Spleen (tissue), 11 donors: ENCODE results near the gene ZNF565. TPM values are rescaled to one million over a fixed set of nuclear protein-coding genes. Genes with fewer than 3 reads are reported as not detected.
A peak's percentile ranks its signal among the peaks of the same experiment; 100 is the strongest.

ENCODE experiments used
- DNase-seq: peaks from one replicate; pipeline ENCODE4 v3.0.0-alpha.2; 2020
- H3K27ac ChIP-seq, 8 donors: fragments of 200-600 bp; sonication (generic) in 7 of 8; 1 replicate in 4 of 8; 2 replicates in 4 of 8; pipeline versions ENCODE4 v1.5.0 to v1.8.0; 2016 to 2021; ENCODE audit warnings: inconsistent platforms in 4 of 8, mild to moderate bottlenecking in 4 of 8, moderate library complexity in 1 of 8
- H3K27me3 ChIP-seq, 7 donors: fragments of 200-600 bp; sonication (generic) in 6 of 7; replicated peaks in 1 of 7; 1 replicate in 4 of 7; 2 replicates in 3 of 7; pipeline versions ENCODE4 v1.5.0 to v1.8.0; 2016 to 2021; ENCODE audit warnings: inconsistent platforms in 3 of 7, mild to moderate bottlenecking in 1 of 7
- H3K36me3 ChIP-seq, 6 donors: fragments of 200-600 bp; sonication (generic) in 5 of 6; 1 replicate in 4 of 6; 2 replicates in 2 of 6; pipeline versions ENCODE4 v1.5.0 to v1.8.0; 2016 to 2021; ENCODE audit warnings: inconsistent platforms in 2 of 6
- H3K4me1 ChIP-seq, 6 donors: fragments of 200-600 bp; sonication (generic) in 5 of 6; 1 replicate in 3 of 6; 2 replicates in 3 of 6; pipeline versions ENCODE4 v1.5.0 to v1.8.0; 2016 to 2021; ENCODE audit warnings: inconsistent platforms in 3 of 6
- H3K4me3 ChIP-seq, 8 donors: fragments of 200-600 bp; sonication (generic) in 7 of 8; 1 replicate in 4 of 8; 2 replicates in 4 of 8; pipeline versions ENCODE4 v1.5.0 to v1.8.0; 2016 to 2021; ENCODE audit warnings: inconsistent platforms in 4 of 8, mild to moderate bottlenecking in 4 of 8, moderate library complexity in 2 of 8
- H3K9me3 ChIP-seq, 8 donors: fragments of 200-600 bp; sonication (generic) in 7 of 8; 1 replicate in 4 of 8; 2 replicates in 4 of 8; pipeline versions ENCODE4 v1.5.0 to v1.8.0; 2016 to 2021; ENCODE audit warnings: inconsistent platforms in 4 of 8
- POLR2A ChIP-seq, 3 donors: fragments of 450-650 bp; IDR thresholded peaks; one replicate each; pipeline ENCODE4 v1.5.1; 2017; ENCODE audit warnings: antibody characterized with exemption in 3 of 3, mild to moderate bottlenecking in 1 of 3
- POLR2AphosphoS5 ChIP-seq, 3 donors: sonication (generic); formaldehyde crosslinking; IDR thresholded peaks; one replicate each; pipeline ENCODE4 v1.5.1; 2017; ENCODE audit warnings: antibody characterized with exemption in 3 of 3
- WGBS, 5 donors: extraction: QIAGEN DNeasy Blood & Tissue Kit in 3 of 5; methylation state at CpG; one replicate each; pipeline versions ENCODE4 v1.1.5 to v1.1.7; 2013 to 2018; 5-methylcytosine and 5-hydroxymethylcytosine counted together
- intact Hi-C: fragments of 100-400 bp; cut with DNase I; formaldehyde crosslinking; loops from one replicate; pipeline ENCODE4 v1.15.0; 2023; ENCODE audit warnings: low total_unique reads
- polyA plus RNA-seq, 3 donors: library from polyadenylated mRNA; stranded (reverse); fragments of 200-250 nt; gene quantifications; one replicate each; pipeline ENCODE4 v1.2.1, GENCODE V29; 2013
- total RNA-seq, 7 donors: library from RNA; depleted of rRNA in 3 of 7; stranded (reverse); fragments of >200 nt in 3 of 7; fragmentation: NEBNext Ultra II Directional in 4 of 7; extraction: Animal tissue kit (Norgen Biotek cat#: 25700) in 4 of 7; gene quantifications; one replicate each; pipeline versions ENCODE4 v1.1.0 to v1.2.1, GENCODE V29; 2016 to 2021
- TF ChIP-seq, protein P1 (sequence below), 11 experiments: fragments of 200-600 bp in 7 of 11; fragments of 450-650 bp in 4 of 11; sonication (generic) in 4 of 11; IDR thresholded peaks in 8 of 11; conservative IDR thresholded peaks in 3 of 11; 1 replicate in 7 of 11; 2 replicates in 4 of 11; pipeline versions ENCODE4 v1.4.0 to v1.8.0; 2016 to 2021; ENCODE audit warnings: antibody characterized with exemption in 11 of 11, inconsistent platforms in 4 of 11, mild to moderate bottlenecking in 1 of 11
- donor health status: healthy with polysubstance abuse.
- donor health status: DM: no; HTN: no; CAD: no; lungs with moderate emphysema.
- donor health status: DM: no; HTN: no; CAD: no.
- donor health status: Bipolar disorder and iron deficiency.
- donor health status: healthy.
- donor health status: DM: no; HTN: no; CAD: no.
- donor health status: DM: yes; HTN: yes; CAD: no.

Gene ZNF565
- total and polyA plus RNA-seq, 10 donors: 1.2 to 7.1 (median 3.6) TPM

- Histone ChIP-seq H3K4me1 (peaks cover 0 to 38% (median 11%) of the 10 kb centered on the region in 6 donors), H3K27ac (peak within 1 kb of the TSS; percentile 68 to 97 (median 89)), H3K36me3 (peaks cover 0 to 59% (median 33%) of the 10 kb centered on the region in 6 donors), H3K9me3 (no peaks in the 10 kb centered on the region), H3K4me3 (peak within 1 kb of the TSS; percentile 20 to 69 (median 42)), H3K27me3 (no peaks in the 10 kb centered on the region)
- intact Hi-C loops: no loop called here
- peak; percentile 79 to 89 (median 87) for TF ChIP-seq POLR2AphosphoS5 (IDR thresholded peaks at IDR 0.05)
- no peak for TF ChIP-seq POLR2A (IDR thresholded peaks at IDR 0.05)
- TF ChIP-seq, protein P1, sequence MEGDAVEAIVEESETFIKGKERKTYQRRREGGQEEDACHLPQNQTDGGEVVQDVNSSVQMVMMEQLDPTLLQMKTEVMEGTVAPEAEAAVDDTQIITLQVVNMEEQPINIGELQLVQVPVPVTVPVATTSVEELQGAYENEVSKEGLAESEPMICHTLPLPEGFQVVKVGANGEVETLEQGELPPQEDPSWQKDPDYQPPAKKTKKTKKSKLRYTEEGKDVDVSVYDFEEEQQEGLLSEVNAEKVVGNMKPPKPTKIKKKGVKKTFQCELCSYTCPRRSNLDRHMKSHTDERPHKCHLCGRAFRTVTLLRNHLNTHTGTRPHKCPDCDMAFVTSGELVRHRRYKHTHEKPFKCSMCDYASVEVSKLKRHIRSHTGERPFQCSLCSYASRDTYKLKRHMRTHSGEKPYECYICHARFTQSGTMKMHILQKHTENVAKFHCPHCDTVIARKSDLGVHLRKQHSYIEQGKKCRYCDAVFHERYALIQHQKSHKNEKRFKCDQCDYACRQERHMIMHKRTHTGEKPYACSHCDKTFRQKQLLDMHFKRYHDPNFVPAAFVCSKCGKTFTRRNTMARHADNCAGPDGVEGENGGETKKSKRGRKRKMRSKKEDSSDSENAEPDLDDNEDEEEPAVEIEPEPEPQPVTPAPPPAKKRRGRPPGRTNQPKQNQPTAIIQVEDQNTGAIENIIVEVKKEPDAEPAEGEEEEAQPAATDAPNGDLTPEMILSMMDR (IDR thresholded peaks at IDR 0.05 in 8 of 11, conservative IDR thresholded peaks at IDR 0.05 in 3 of 11): no peak
- DNase-seq: peak; percentile 87
- 19 to 53% (median 31%) methylated on average over 17 to 40 of the region's 40 CpGs for WGBS, 5 donors
These were observed 61.9 kb downstream of the ZNF565 start, which contains the start of gene COX7A1 for GRCh38 chr19:36152352-36153091. TSS of gene COX7A1 (minus strand) at chr19:36152447. CDS start at chr19:36152407, 40 bp downstream.

GRCh38 chr19:36152019-36152351, 62.5 kb downstream of the ZNF565 start:
- no peak for DNase-seq
- H3K4me1 ChIP-seq: peaks cover 0 to 38% (median 11%) of the 10 kb centered on the region in 6 donors
- H3K27me3 ChIP-seq: no peaks in the 10 kb centered on the region
- TF ChIP-seq, protein P1 (IDR thresholded peaks at IDR 0.05 in 8 of 11, conservative IDR thresholded peaks at IDR 0.05 in 3 of 11): no peak
- TF ChIP-seq POLR2AphosphoS5 (IDR thresholded peaks at IDR 0.05): no peak
- H3K27ac ChIP-seq: peak overlapping the region; percentile 68 to 97 (median 89)
- 60 to 77% (median 62%) methylated on average over 14 to 16 of the region's 16 CpGs for WGBS, 5 donors
- H3K4me3 ChIP-seq: peak overlapping the region; percentile 20 to 69 (median 42)
- intact Hi-C loops: no loop called here
- H3K36me3 ChIP-seq: peaks cover 0 to 64% (median 38%) of the 10 kb centered on the region in 6 donors
- H3K9me3 ChIP-seq: no peaks in the 10 kb centered on the region

DNA sequence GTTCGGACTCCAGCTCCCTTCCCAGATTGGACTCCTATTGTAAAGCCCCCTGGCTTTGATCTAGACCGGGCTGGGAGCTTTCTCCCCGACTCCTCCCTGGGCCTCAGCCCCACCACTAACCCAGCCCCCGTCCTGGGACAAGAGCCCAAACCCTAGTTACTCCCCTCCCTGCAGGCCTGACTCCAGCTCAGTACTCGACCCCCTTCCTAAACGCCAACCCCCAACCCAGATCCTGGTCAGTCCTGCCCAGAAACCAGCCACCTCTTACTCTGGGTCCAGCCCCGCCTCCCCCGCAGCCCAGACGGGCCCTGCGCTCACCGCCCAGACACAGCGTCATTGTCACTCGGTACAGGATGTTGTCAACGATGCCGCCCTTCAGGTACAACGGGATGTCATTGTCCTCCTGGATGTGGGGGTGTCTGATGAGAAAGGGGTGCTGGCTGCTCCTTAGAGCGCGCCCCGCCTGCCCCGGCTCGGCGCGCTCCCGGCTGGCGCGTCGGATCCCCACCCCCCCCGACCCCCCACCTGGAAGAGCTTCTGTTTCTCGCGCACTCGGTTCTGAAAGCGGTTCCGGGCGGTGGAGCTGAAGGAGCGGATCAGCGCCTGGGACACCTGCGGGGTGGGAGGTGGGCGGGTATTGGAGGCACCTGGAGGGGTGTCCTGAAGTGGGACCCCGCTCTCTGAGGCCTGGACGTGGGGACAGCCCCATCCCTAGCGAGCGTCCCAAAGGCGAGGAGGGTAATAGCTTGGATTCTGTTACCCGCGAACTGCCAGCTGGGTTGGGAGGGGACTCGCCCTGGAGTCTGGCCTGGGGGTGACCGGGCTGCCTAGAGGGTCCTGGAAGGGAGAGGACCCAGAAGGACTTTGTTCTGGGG, 63.1 kb downstream of the ZNF565 start:
- H3K27me3 ChIP-seq: no peaks in the 10 kb centered on the region
- WGBS, 5 donors: 72 to 90% (median 74%) methylated on average over 35 to 47 of the region's 47 CpGs
- intact Hi-C loops: no loop called here
- no peaks in the 10 kb centered on the region for H3K9me3 ChIP-seq
- peaks cover 0 to 70% (median 44%) of the 10 kb centered on the region in 6 donors for H3K36me3 ChIP-seq
- peak; percentile 83 to 88 (median 84) for TF ChIP-seq POLR2AphosphoS5 (IDR thresholded peaks at IDR 0.05)
- TF ChIP-seq, protein P1 (IDR thresholded peaks at IDR 0.05 in 8 of 11, conservative IDR thresholded peaks at IDR 0.05 in 3 of 11): no peak
- peak overlapping the region; percentile 68 to 97 (median 89) for H3K27ac ChIP-seq
- DNase-seq: peak; percentile 81
- peak overlapping the region; percentile 20 to 69 (median 42) for H3K4me3 ChIP-seq
- peaks cover 0 to 38% (median 11%) of the 10 kb centered on the region in 6 donors for H3K4me1 ChIP-seq
